ENCODE measurements around the gene TEX22.

The TEX22 gene

GRCh38 chr14:105398044-105398725 is at the start of gene TEX22:
Gene TEX22, plus strand, starts transcription at chr14:105398538. Its CDS starts 803 bp downstream, at chr14:105399341.
- H3K4me3 ChIP-seq (replicated peaks in 1 of 2; ENCODE audit: low read depth in 2 of 2, low read length in 2 of 2), result peak within 1 kb of the TSS; percentile 73
- peak; percentile 74 to 86 for DNase-seq (ENCODE audit: low read depth in 2 of 2)
- TF ChIP-seq CTCF (IDR thresholded peaks at IDR 0.05; ENCODE audit: low read depth, low read length), result peak; percentile 8

- no peak overlapping the region for H3K4me3 ChIP-seq (replicated peaks in 1 of 2; ENCODE audit: low read depth in 2 of 2, low read length in 2 of 2)
- no peak for DNase-seq (ENCODE audit: low read depth in 2 of 2)
- no peak for TF ChIP-seq CTCF (IDR thresholded peaks at IDR 0.05; ENCODE audit: low read depth, low read length)
These were observed 49.2 kb upstream of the TEX22 start for GRCh38 chr14:105348945-105349699.

- H3K4me3 ChIP-seq (replicated peaks in 1 of 2; ENCODE audit: low read depth in 2 of 2, low read length in 2 of 2), result no peak overlapping the region
- TF ChIP-seq CTCF (IDR thresholded peaks at IDR 0.05; ENCODE audit: low read depth, low read length), result no peak
- DNase-seq (ENCODE audit: low read depth in 2 of 2), result no peak
These were observed 48.3 kb upstream of the TEX22 start for GRCh38 chr14:105349992-105350391.

- no peak for TF ChIP-seq CTCF (IDR thresholded peaks at IDR 0.05; ENCODE audit: low read depth, low read length)
- no peak for DNase-seq (ENCODE audit: low read depth in 2 of 2)
- H3K4me3 ChIP-seq (replicated peaks in 1 of 2; ENCODE audit: low read depth in 2 of 2, low read length in 2 of 2), result no peak overlapping the region
These were observed 47.7 kb upstream of the TEX22 start for GRCh38 chr14:105350450-105351244.

- DNase-seq (ENCODE audit: low read depth in 2 of 2), result no peak
- no peak overlapping the region for H3K4me3 ChIP-seq (replicated peaks in 1 of 2; ENCODE audit: low read depth in 2 of 2, low read length in 2 of 2)
- no peak for TF ChIP-seq CTCF (IDR thresholded peaks at IDR 0.05; ENCODE audit: low read depth, low read length)
These were observed 46.9 kb upstream of the TEX22 start for GRCh38 chr14:105351410-105351809.

GRCh38 chr14:105351920-105352851 is 46.2 kb upstream of the TEX22 start:
- peak; percentile 87 for TF ChIP-seq CTCF (IDR thresholded peaks at IDR 0.05; ENCODE audit: low read depth, low read length)
- H3K4me3 ChIP-seq (replicated peaks in 1 of 2; ENCODE audit: low read depth in 2 of 2, low read length in 2 of 2), result no peak overlapping the region
- DNase-seq (ENCODE audit: low read depth in 2 of 2), result peak; percentile 91 to 92

All from cardiac fibroblast (primary cell).